GM12878 (cell line): ENCODE measurements around the gene STXBP4. TPM values are rescaled to one million over a fixed set of nuclear protein-coding genes. Genes with fewer than 3 reads are reported as not detected.

Experiments
- ATAC-seq: fragments of 200-7000 bp; cut with Tn5 transposase; 3 replicates; pipeline ENCODE4 v1.9.1; 2020; ENCODE audit warnings: mild to moderate bottlenecking, moderate library complexity
- BruUV-seq: library from RNA; stranded (reverse); fragments of 400-500 nt; replicated peaks from 2 replicates; lab custom pipeline; 2021; lab: Mats Ljungman, UMichigan
- CTCF ChIA-PET: fragments of 300-600 bp; sonication (Branson Sonifier 250); formaldehyde crosslinking; extraction: SDS; loops from one replicate; lab custom pipeline; 2021; ENCODE audit warnings: inconsistent platforms; lab: Yijun Ruan, JAX
- POLR2A ChIA-PET: fragments of 350-600 bp; formaldehyde crosslinking; extraction: SDS; loops from one replicate; lab custom pipeline; 2021; ENCODE audit warnings: inconsistent platforms; lab: Charles Lee
- RAD21 ChIA-PET: fragments of 300-600 bp; sonication (Branson Sonifier 250); formaldehyde crosslinking; loops from one replicate; lab custom pipeline; 2023; ENCODE audit warnings: antibody characterized with exemption; ENCODE audit not compliant: unreplicated experiment; lab: Charles Lee
- SMC1A ChIA-PET: fragments of 300-600 bp; sonication (Branson Sonifier 250); formaldehyde crosslinking; loops from one replicate; lab custom pipeline; 2023; ENCODE audit not compliant: unreplicated experiment, uncharacterized antibody; lab: Charles Lee
- DNase-seq: peaks from one replicate; pipeline ENCODE4 v3.0.0-alpha.2; 2011; ENCODE audit warnings: low read depth, low spot score
- FAIRE-seq: peaks from 3 replicates; lab custom pipeline; 2011; peaks lifted over from hg19 to GRCh38; lab: Jason Lieb, UNC
- H2AFZ ChIP-seq: 2 replicates; pipeline ENCODE4 v1.6.0; 2011; ENCODE audit warnings: low read depth, low read length, control low read depth; ENCODE audit not compliant: control insufficient read depth
- H3K27ac ChIP-seq: 2 replicates; pipeline ENCODE4 v1.5.1; 2011; ENCODE audit warnings: control low read depth; ENCODE audit not compliant: control insufficient read depth, insufficient read depth
- H3K27me3 ChIP-seq, 2 experiments: replicated peaks in 1 of 2; 2 replicates each; pipeline versions ENCODE4 v1.6.0 to v1.6.1; 2011; ENCODE audit warnings: low read length in 1 of 2; ENCODE audit not compliant: control insufficient read depth in 2 of 2, insufficient read depth in 2 of 2
- H3K36me3 ChIP-seq, 2 experiments: 2 replicates each; pipeline ENCODE4 v1.5.1; 2011; ENCODE audit warnings: low read length in 1 of 2; ENCODE audit not compliant: control insufficient read depth in 2 of 2, insufficient read depth in 2 of 2
- H3K4me1 ChIP-seq: 2 replicates; pipeline ENCODE4 v1.6.1; 2011; ENCODE audit warnings: mild to moderate bottlenecking, low read length, moderate library complexity, mixed read lengths; ENCODE audit not compliant: control insufficient read depth, insufficient read depth
- H3K4me2 ChIP-seq: 2 replicates; pipeline ENCODE4 v1.6.0; 2011; ENCODE audit warnings: control low read depth; ENCODE audit not compliant: control insufficient read depth, insufficient read depth
- H3K4me3 ChIP-seq: fragments of 200-600 bp; sonication (generic); 2 replicates; pipeline ENCODE4 v1.5.1; 2016
- H3K79me2 ChIP-seq: 2 replicates; pipeline ENCODE4 v1.6.0; 2011; ENCODE audit warnings: low read length; ENCODE audit not compliant: control insufficient read depth, insufficient read depth
- H3K9ac ChIP-seq: 2 replicates; pipeline ENCODE4 v1.8.0; 2011; ENCODE audit warnings: low read length, control low read depth, mixed read lengths; ENCODE audit not compliant: control insufficient read depth, insufficient read depth
- H3K9me3 ChIP-seq: replicated peaks from 3 replicates; pipeline ENCODE4 v1.5.1; 2011; ENCODE audit warnings: mild to moderate bottlenecking, low read length; ENCODE audit not compliant: control insufficient read depth, insufficient read depth
- H4K20me1 ChIP-seq: 2 replicates; pipeline ENCODE4 v1.6.0; 2011; ENCODE audit not compliant: control insufficient read depth, insufficient read depth
- CHD1 ChIP-seq: IDR thresholded peaks from 2 replicates; pipeline ENCODE4 v1.6.1; 2012; ENCODE audit warnings: low read depth, low read length, improper control_type of control experiment
- EGR1 ChIP-seq, 2 experiments: IDR thresholded peaks; 1 replicate in 1 of 2; 2 replicates in 1 of 2; pipeline ENCODE4 v1.6.1; 2011 to 2012; ENCODE audit warnings: low read depth in 2 of 2, low read length in 2 of 2, borderline replicate concordance in 1 of 2, mild to moderate bottlenecking in 1 of 2, moderate library complexity in 1 of 2
- GATAD2B ChIP-seq: fragments of 450-650 bp; conservative IDR thresholded peaks from 2 replicates; pipeline ENCODE4 v1.6.1; 2017; ENCODE audit warnings: low read depth, mild to moderate bottlenecking, moderate library complexity
- HDAC2 ChIP-seq: fragments of 200-600 bp; sonication (generic); IDR thresholded peaks from 2 replicates; pipeline ENCODE4 v1.6.1; 2017
- HDAC6 ChIP-seq: fragments of 200-600 bp; sonication (generic); IDR thresholded peaks from one replicate; pipeline ENCODE4 v1.8.0; 2017; ENCODE audit warnings: antibody characterized with exemption; ENCODE audit not compliant: unreplicated experiment
- IRF4 ChIP-seq: IDR thresholded peaks from 2 replicates; pipeline ENCODE4 v1.6.1; 2011; ENCODE audit warnings: low read depth, low read length
- NFYB ChIP-seq: IDR thresholded peaks from 2 replicates; pipeline ENCODE4 v1.6.1; 2011; ENCODE audit warnings: low read depth, mild to moderate bottlenecking, low read length, improper control_type of control experiment, moderate library complexity; ENCODE audit not compliant: insufficient read depth
- PAX8 ChIP-seq: fragments of 450-650 bp; IDR thresholded peaks from 2 replicates; pipeline ENCODE4 v1.6.1; 2017; ENCODE audit warnings: mild to moderate bottlenecking, moderate library complexity
- POLR2A ChIP-seq: IDR thresholded peaks from 2 replicates; pipeline ENCODE4 v1.6.1; 2011; ENCODE audit warnings: low read depth, mild to moderate bottlenecking, low read length
- POU2F2 ChIP-seq: IDR thresholded peaks from 3 replicates; pipeline ENCODE4 v1.6.1; 2011; ENCODE audit warnings: low read depth, mild to moderate bottlenecking, low read length, borderline replicate concordance
- SPI1 ChIP-seq: IDR thresholded peaks from 2 replicates; pipeline ENCODE4 v1.6.1; 2011; ENCODE audit warnings: low read depth, mild to moderate bottlenecking, low read length, moderate library complexity, borderline replicate concordance; ENCODE audit not compliant: insufficient read depth
- TCF7 ChIP-seq: IDR thresholded peaks from 2 replicates; pipeline ENCODE4 v1.6.1; 2014; ENCODE audit warnings: antibody characterized with exemption, borderline replicate concordance
- YY1 ChIP-seq: IDR thresholded peaks from 2 replicates; pipeline ENCODE4 v1.6.1; 2011; ENCODE audit warnings: low read depth, mild to moderate bottlenecking, low read length
- ZZZ3 ChIP-seq: IDR thresholded peaks from 2 replicates; pipeline ENCODE4 v1.6.1; 2011; ENCODE audit warnings: low read depth; ENCODE audit not compliant: control insufficient read depth, insufficient read length
- in situ Hi-C: fragments of 300-500 bp; cut with MboI; formaldehyde crosslinking; loops from 9 replicates; pipeline ENCODE4 v1.14.3; 2018; ENCODE audit warnings: mixed read lengths
- intact Hi-C: fragments of 100-400 bp; cut with micrococcal nuclease; formaldehyde crosslinking; loops from one replicate; pipeline ENCODE4 v1.14.2; 2022; ENCODE audit not compliant: unreplicated experiment
- polyA plus RNA-seq, 11 experiments: library from polyadenylated mRNA; depleted of rRNA in 4 of 11; unstranded in 6 of 11; stranded (reverse) in 5 of 11; fragments of >200 nt; fragmentation: Nextera tagmentation in 4 of 11; fragmentation: Illumina TruSeq in 1 of 11; extraction: Ambion mirVana in 4 of 11; extraction: Trizol in 1 of 11; gene quantifications; 1 replicate in 1 of 11; 2 replicates in 10 of 11; pipeline versions ENCODE4 v1.2.1 to v1.2.3, GENCODE V29; 2011 to 2016; ENCODE audit warnings: inconsistent platforms in 2 of 11, missing spikeins in 2 of 11, low read depth in 1 of 11
- total RNA-seq, 4 experiments: library from RNA; depleted of rRNA in 3 of 4; stranded (reverse); fragments of >200 nt in 3 of 4; fragmentation: Illumina TruSeq in 1 of 4; extraction: Trizol in 1 of 4; gene quantifications; 2 replicates each; pipeline versions ENCODE4 v1.2.1 to v1.2.3, GENCODE V29; 2013 to 2021
- TF ChIP-seq, protein P1 (sequence below): fragments of 450-650 bp; IDR thresholded peaks from 2 replicates; pipeline ENCODE4 v1.6.1; 2016; ENCODE audit warnings: mild to moderate bottlenecking

The STXBP4 gene
- total and polyA plus RNA-seq, 10 of the 15 experiments (the other 5 are each of a cell fraction or from before 2014, with no cell fraction given): 4.3 to 11.0 (median 6.7) TPM

DNA sequence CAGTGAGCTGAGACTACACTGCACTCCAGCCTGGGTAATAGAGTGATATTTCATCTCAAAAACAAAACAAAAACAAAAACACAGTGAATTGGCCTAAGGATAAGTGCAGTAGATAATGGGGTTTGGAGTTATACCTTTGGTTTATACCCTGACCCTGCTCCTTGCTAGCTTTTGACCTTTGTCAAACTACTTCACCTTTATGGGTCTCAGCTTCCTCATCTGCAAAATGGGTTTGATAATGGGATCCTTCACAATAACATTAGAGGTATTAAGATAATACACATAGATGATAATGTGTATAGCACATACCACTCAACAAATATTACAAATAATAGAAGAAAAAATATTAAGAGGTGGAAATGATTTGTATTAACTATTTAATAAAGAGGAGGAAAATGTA is 85.9 kb downstream of the STXBP4 start:
- no peak for TF ChIP-seq CHD1
- no peak for TF ChIP-seq POLR2A
- TF ChIP-seq EGR1 (IDR thresholded peaks at IDR 0.05; ENCODE audit: borderline replicate concordance in 1 of 2, low read depth in 2 of 2, low read length in 2 of 2): no peak
- no peak for TF ChIP-seq YY1
- TF ChIP-seq, protein P1, sequence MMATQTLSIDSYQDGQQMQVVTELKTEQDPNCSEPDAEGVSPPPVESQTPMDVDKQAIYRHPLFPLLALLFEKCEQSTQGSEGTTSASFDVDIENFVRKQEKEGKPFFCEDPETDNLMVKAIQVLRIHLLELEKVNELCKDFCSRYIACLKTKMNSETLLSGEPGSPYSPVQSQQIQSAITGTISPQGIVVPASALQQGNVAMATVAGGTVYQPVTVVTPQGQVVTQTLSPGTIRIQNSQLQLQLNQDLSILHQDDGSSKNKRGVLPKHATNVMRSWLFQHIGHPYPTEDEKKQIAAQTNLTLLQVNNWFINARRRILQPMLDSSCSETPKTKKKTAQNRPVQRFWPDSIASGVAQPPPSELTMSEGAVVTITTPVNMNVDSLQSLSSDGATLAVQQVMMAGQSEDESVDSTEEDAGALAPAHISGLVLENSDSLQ: no peak
- TF ChIP-seq TCF7: no peak
- no peak for TF ChIP-seq PAX8
- no peak for TF ChIP-seq NFYB
- TF ChIP-seq ZZZ3: no peak
- no peak for TF ChIP-seq HDAC6
- no peak for TF ChIP-seq POU2F2
- TF ChIP-seq SPI1: no peak
- TF ChIP-seq GATAD2B: no peak
- no peak for TF ChIP-seq IRF4
- TF ChIP-seq HDAC2: no peak
- intact Hi-C loops (loop anchor here (5.0 kb wide), 2 partner anchors 243 to 303 kb away; no protein-coding TSS in a partner anchor), in situ Hi-C loops (no loop called here)
- Histone ChIP-seq H3K9me3 (no peaks in the 10 kb centered on the region), H2AFZ (no peak overlapping the region), H3K4me2 (no peak overlapping the region), H3K79me2 (no peaks in the 10 kb centered on the region), H3K36me3 (no peaks in the 10 kb centered on the region), H3K9ac (no peak overlapping the region), H3K27ac (no peak overlapping the region), H3K4me3 (no peak overlapping the region), H3K27me3 (no peaks in the 10 kb centered on the region), H3K4me1 (no peaks in the 10 kb centered on the region), H4K20me1 (no peaks in the 10 kb centered on the region)
- CTCF ChIA-PET: interaction anchor here (0.6 to 1.8 kb wide), 4 partner anchors 25 to 294 kb away, joined by 3 to 8 read pairs (median 6); no protein-coding TSS in a partner anchor
- RAD21 ChIA-PET: interaction anchor here (1.2 to 1.4 kb wide), 2 partner anchors 20 to 61 kb away, joined by 3 read pairs; no protein-coding TSS in a partner anchor
- FAIRE-seq (no peak), ATAC-seq (no peak), DNase-seq (no peak)
- POLR2A ChIA-PET: no interaction called here
- BruUV-seq: no TSS peak
- SMC1A ChIA-PET: interaction anchor here (0.6 to 2.0 kb wide), 5 partner anchors 10 to 302 kb away, joined by 3 to 4 read pairs (median 4); no protein-coding TSS in a partner anchor
